Central memory CD8-positive, alpha-beta T cell (primary cell): ENCODE data around the gene USH2A.

ENCODE experiments used
- ATAC-seq: fragments of 150-1000 bp; cut with Tn5 transposase; replicated peaks from 2 replicates; pipeline ENCODE4 v1.10.0; 2022; ENCODE audit warnings: mild to moderate bottlenecking, moderate FRiP score, moderate number of reproducible peaks; ENCODE audit not compliant: poor library complexity, severe bottlenecking; ENCODE audit errors: extremely low read depth
- DNase-seq, 2 donors: peaks; one replicate each; pipeline ENCODE4 v3.0.0; 2021; ENCODE audit warnings: low spot score in 2 of 2
- H3K27ac Mint-ChIP-seq: one replicate; pipeline ENCODE4 v1.8.0; 2022; ENCODE audit warnings: low read depth, mild to moderate bottlenecking, moderate library complexity, mixed read lengths
- H3K27me3 Mint-ChIP-seq: one replicate; pipeline ENCODE4 v1.8.0; 2022; ENCODE audit warnings: mixed read lengths
- H3K36me3 Mint-ChIP-seq: one replicate; pipeline ENCODE4 v1.8.0; 2022; ENCODE audit warnings: mild to moderate bottlenecking, moderate library complexity, mixed read lengths; ENCODE audit not compliant: insufficient read depth
- H3K4me1 Mint-ChIP-seq: one replicate; pipeline ENCODE4 v1.8.0; 2022; ENCODE audit warnings: mixed read lengths
- H3K4me3 Mint-ChIP-seq: one replicate; pipeline ENCODE4 v1.8.0; 2022; ENCODE audit warnings: mild to moderate bottlenecking, moderate library complexity, mixed read lengths
- H3K9me3 Mint-ChIP-seq: one replicate; pipeline ENCODE4 v1.8.0; 2022; ENCODE audit warnings: mixed read lengths

The USH2A gene

GRCh38 chr1:215651867-215652266 lies 771.4 kb downstream of the USH2A start:
- no peak overlapping the region for H3K27ac Mint-ChIP-seq
- H3K4me1 Mint-ChIP-seq = no peaks in the 10 kb centered on the region
- H3K27me3 Mint-ChIP-seq = no peaks in the 10 kb centered on the region
- no peak for DNase-seq
- peaks cover 6% of the 10 kb centered on the region for H3K9me3 Mint-ChIP-seq
- H3K4me3 Mint-ChIP-seq = no peak overlapping the region
- H3K36me3 Mint-ChIP-seq = no peaks in the 10 kb centered on the region
- ATAC-seq = no peak

- ATAC-seq = no peak
- no peaks in the 10 kb centered on the region for H3K27me3 Mint-ChIP-seq
- DNase-seq = no peak
- no peaks in the 10 kb centered on the region for H3K4me1 Mint-ChIP-seq
- peaks cover 6% of the 10 kb centered on the region for H3K9me3 Mint-ChIP-seq
- no peaks in the 10 kb centered on the region for H3K36me3 Mint-ChIP-seq
- H3K27ac Mint-ChIP-seq = no peak overlapping the region
- H3K4me3 Mint-ChIP-seq = no peak overlapping the region
Measured at GRCh38 chr1:215650446-215651149, 772.6 kb downstream of the USH2A start.

- DNase-seq (no peak), ATAC-seq (no peak)
- H3K4me3 Mint-ChIP-seq = no peak overlapping the region
- H3K27ac Mint-ChIP-seq = no peak overlapping the region
- peaks cover 15% of the 10 kb centered on the region for H3K9me3 Mint-ChIP-seq
- H3K27me3 Mint-ChIP-seq = no peaks in the 10 kb centered on the region
- H3K4me1 Mint-ChIP-seq = no peaks in the 10 kb centered on the region
- H3K36me3 Mint-ChIP-seq = no peaks in the 10 kb centered on the region
Measured at GRCh38 chr1:215648957-215649356, 774.3 kb downstream of the USH2A start.

- no peak overlapping the region for H3K27ac Mint-ChIP-seq
- no peaks in the 10 kb centered on the region for H3K27me3 Mint-ChIP-seq
Measured at GRCh38 chr1:215647738-215648137, 775.5 kb downstream of the USH2A start.

GRCh38 chr1:215645861-215646260 lies 777.4 kb downstream of the USH2A start:
- no peak overlapping the region for H3K27ac Mint-ChIP-seq
- peaks cover 18% of the 10 kb centered on the region for H3K9me3 Mint-ChIP-seq
- no peaks in the 10 kb centered on the region for H3K36me3 Mint-ChIP-seq
- H3K4me3 Mint-ChIP-seq = no peak overlapping the region
- ATAC-seq (no peak), DNase-seq (no peak)
- no peaks in the 10 kb centered on the region for H3K4me1 Mint-ChIP-seq
- no peaks in the 10 kb centered on the region for H3K27me3 Mint-ChIP-seq

More at GRCh38 chr1:215647738-215648137, 775.5 kb downstream of the USH2A start:
- Mint-ChIP-seq H3K9me3 (peaks cover 18% of the 10 kb centered on the region), H3K4me1 (no peaks in the 10 kb centered on the region), H3K36me3 (no peaks in the 10 kb centered on the region), H3K4me3 (no peak overlapping the region)
- ATAC-seq (no peak), DNase-seq (no peak)

- Mint-ChIP-seq H3K9me3 (peaks cover 13% of the 10 kb centered on the region), H3K4me1 (no peaks in the 10 kb centered on the region), H3K4me3 (no peak overlapping the region), H3K36me3 (no peaks in the 10 kb centered on the region), H3K27ac (no peak overlapping the region), H3K27me3 (no peaks in the 10 kb centered on the region)
- ATAC-seq = no peak
- no peak for DNase-seq
Measured at GRCh38 chr1:215645182-215645581, 778.1 kb downstream of the USH2A start.

GRCh38 chr1:215643592-215644321 lies 779.5 kb downstream of the USH2A start:
- Mint-ChIP-seq H3K4me1 (no peaks in the 10 kb centered on the region), H3K4me3 (no peak overlapping the region)

GRCh38 chr1:215640429-215641148 lies 782.7 kb downstream of the USH2A start:
- Mint-ChIP-seq H3K27ac (no peak overlapping the region), H3K9me3 (peaks cover 11% of the 10 kb centered on the region), H3K4me1 (no peaks in the 10 kb centered on the region), H3K36me3 (no peaks in the 10 kb centered on the region), H3K27me3 (no peaks in the 10 kb centered on the region), H3K4me3 (no peak overlapping the region)
- DNase-seq (no peak), ATAC-seq (no peak)

More at GRCh38 chr1:215643592-215644321, 779.5 kb downstream of the USH2A start:
- Mint-ChIP-seq H3K9me3 (peaks cover 11% of the 10 kb centered on the region), H3K36me3 (no peaks in the 10 kb centered on the region), H3K27me3 (no peaks in the 10 kb centered on the region), H3K27ac (no peak overlapping the region)
- ATAC-seq (no peak), DNase-seq (no peak)

GRCh38 chr1:215637041-215637573 lies 786.1 kb downstream of the USH2A start:
- no peaks in the 10 kb centered on the region for H3K36me3 Mint-ChIP-seq
- no peak for DNase-seq

GRCh38 chr1:215636258-215636965 lies 786.8 kb downstream of the USH2A start:
- H3K4me1 Mint-ChIP-seq = no peaks in the 10 kb centered on the region
- H3K27ac Mint-ChIP-seq = no peak overlapping the region
- ATAC-seq (no peak), DNase-seq (no peak)
- H3K36me3 Mint-ChIP-seq = peaks cover 2% of the 10 kb centered on the region
- no peaks in the 10 kb centered on the region for H3K27me3 Mint-ChIP-seq
- no peak overlapping the region for H3K4me3 Mint-ChIP-seq
- H3K9me3 Mint-ChIP-seq = no peaks in the 10 kb centered on the region

More at GRCh38 chr1:215637041-215637573, 786.1 kb downstream of the USH2A start:
- no peak for ATAC-seq
- no peak overlapping the region for H3K27ac Mint-ChIP-seq
- H3K9me3 Mint-ChIP-seq = no peaks in the 10 kb centered on the region
- H3K4me1 Mint-ChIP-seq = no peaks in the 10 kb centered on the region
- no peaks in the 10 kb centered on the region for H3K27me3 Mint-ChIP-seq
- H3K4me3 Mint-ChIP-seq = no peak overlapping the region

- ATAC-seq (no peak), DNase-seq (no peak)
- no peak overlapping the region for H3K27ac Mint-ChIP-seq
- H3K4me1 Mint-ChIP-seq = no peaks in the 10 kb centered on the region
- no peaks in the 10 kb centered on the region for H3K9me3 Mint-ChIP-seq
- peaks cover 2% of the 10 kb centered on the region for H3K36me3 Mint-ChIP-seq
- H3K4me3 Mint-ChIP-seq = no peak overlapping the region
- no peaks in the 10 kb centered on the region for H3K27me3 Mint-ChIP-seq
Measured at GRCh38 chr1:215635827-215636226, 787.4 kb downstream of the USH2A start.

- DNase-seq (no peak), ATAC-seq (no peak)
- Mint-ChIP-seq H3K36me3 (peaks cover 2% of the 10 kb centered on the region), H3K4me1 (no peaks in the 10 kb centered on the region), H3K27ac (no peak overlapping the region), H3K27me3 (no peaks in the 10 kb centered on the region), H3K9me3 (peaks cover 10% of the 10 kb centered on the region), H3K4me3 (no peak overlapping the region)
Measured at GRCh38 chr1:215631489-215631888, 791.8 kb downstream of the USH2A start.
